Measurements from ENCODE around the gene VPS45. TPM values are rescaled to one million over a fixed set of nuclear protein-coding genes. Genes with fewer than 3 reads are reported as not detected.

The VPS45 gene
- total RNA-seq, 1 experiment from 2014 or later, result 30.3 TPM

DNA sequence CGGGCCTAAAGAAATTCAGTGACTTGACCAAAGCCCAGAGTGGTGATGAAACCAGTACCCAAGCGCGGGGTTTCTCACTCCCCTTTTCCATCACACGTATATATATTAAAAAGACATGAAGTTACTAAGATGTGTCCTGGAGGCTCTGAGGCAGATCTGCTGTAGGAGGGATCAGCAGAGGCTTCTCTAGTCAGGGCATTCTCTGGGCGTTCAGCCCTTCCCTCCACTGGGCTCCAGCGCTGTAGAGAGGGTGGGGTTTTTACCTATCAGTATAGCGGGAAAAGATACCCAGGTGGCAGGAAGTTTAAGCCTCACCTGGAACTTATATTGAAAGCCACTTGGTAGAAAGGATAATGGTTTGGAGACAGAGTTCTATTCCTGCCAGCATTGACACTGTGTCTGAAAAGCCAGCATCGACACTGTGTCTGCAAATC is 81.3 kb downstream of the VPS45 start:
- Histone ChIP-seq H3K36me3 (ENCODE audit: low read depth) (no peaks in the 10 kb centered on the region), H3K27me3 (ENCODE audit: insufficient read depth, low read depth) (no peaks in the 10 kb centered on the region), H3F3A (ENCODE audit: insufficient read depth, low read depth) (peaks cover 3% of the 10 kb centered on the region; the same call in 1 of the 2 replicates), H3K9me3 (ENCODE audit: insufficient read depth, low read depth) (no peaks in the 10 kb centered on the region), H4K20me1 (ENCODE audit: insufficient read depth) (no peaks in the 10 kb centered on the region), H3K79me2 (ENCODE audit: low read depth) (no peaks in the 10 kb centered on the region), H3K4me3 (no peak overlapping the region), H2AFZ (no peak overlapping the region), H3K27ac (no peak overlapping the region), H3K4me2 (no peak overlapping the region), H3K4me1 (replicated peaks; ENCODE audit: insufficient read depth) (no peaks in the 10 kb centered on the region), H3K9me2 (ENCODE audit: insufficient read depth) (no peaks in the 10 kb centered on the region)
- no peak for TF ChIP-seq EZH2 (IDR thresholded peaks at IDR 0.05; ENCODE audit: low read depth)
- TF ChIP-seq, protein P1, sequence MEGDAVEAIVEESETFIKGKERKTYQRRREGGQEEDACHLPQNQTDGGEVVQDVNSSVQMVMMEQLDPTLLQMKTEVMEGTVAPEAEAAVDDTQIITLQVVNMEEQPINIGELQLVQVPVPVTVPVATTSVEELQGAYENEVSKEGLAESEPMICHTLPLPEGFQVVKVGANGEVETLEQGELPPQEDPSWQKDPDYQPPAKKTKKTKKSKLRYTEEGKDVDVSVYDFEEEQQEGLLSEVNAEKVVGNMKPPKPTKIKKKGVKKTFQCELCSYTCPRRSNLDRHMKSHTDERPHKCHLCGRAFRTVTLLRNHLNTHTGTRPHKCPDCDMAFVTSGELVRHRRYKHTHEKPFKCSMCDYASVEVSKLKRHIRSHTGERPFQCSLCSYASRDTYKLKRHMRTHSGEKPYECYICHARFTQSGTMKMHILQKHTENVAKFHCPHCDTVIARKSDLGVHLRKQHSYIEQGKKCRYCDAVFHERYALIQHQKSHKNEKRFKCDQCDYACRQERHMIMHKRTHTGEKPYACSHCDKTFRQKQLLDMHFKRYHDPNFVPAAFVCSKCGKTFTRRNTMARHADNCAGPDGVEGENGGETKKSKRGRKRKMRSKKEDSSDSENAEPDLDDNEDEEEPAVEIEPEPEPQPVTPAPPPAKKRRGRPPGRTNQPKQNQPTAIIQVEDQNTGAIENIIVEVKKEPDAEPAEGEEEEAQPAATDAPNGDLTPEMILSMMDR (conservative IDR thresholded peaks at IDR 0.05), result no peak
- BruUV-seq (replicated peaks), result no TSS peak
- intact Hi-C loops (cut with micrococcal nuclease; ENCODE audit: unreplicated experiment), result no loop called here
- CTCF ChIA-PET, result no interaction called here
- no peak for DNase-seq
- POLR2A ChIA-PET (ENCODE audit: unreplicated experiment), result interaction anchor here (0.5 kb wide), 1 partner anchor 85 kb away, joined by 5 read pairs; no protein-coding TSS in a partner anchor

DNA sequence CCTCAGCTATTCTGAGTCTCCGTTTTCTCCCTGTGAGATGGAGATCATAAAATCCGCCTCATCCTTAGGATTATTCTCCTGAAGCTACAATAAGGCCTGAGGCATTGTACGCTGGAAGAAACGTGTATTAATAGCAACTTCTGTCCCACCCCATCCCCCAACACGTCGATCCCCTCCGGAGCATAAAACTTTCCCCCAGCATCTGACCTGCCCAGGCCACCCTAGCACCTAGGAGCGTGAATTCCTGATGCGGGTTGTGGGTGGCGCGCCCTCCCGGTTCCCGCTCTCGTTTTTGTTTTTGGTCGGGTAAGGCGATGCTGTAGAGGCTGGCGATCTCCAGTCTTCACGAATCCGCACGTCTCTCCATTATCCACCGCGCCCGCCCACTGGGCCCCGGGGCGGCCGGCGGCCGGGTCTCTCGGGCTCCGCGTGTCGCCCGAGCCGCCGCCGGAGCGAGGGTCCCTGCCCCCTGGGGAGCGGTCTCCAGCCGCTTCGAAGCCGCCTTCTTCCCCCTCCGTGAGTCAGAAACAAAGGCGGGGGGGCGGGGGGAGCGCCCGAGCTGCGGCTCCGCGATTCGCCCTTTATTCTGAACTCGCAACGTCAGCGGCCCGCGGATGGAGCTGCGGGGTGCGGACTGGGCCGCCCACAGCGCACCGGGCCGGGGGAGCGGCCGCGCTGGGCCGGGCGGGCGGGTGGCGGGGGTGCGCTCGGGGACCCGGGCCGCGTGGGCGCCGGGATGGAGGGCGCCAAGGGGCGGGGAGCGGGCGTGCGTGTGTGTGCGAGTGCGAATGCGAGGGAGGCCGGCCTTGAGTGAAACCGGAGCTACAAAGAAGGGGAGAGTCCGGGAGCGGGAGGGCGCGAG is 81.9 kb downstream of the VPS45 start, which contains the start of gene PLEKHO1:
PLEKHO1 (plus strand) TSS at position 646 of the 862 bp plus-strand sequence. CDS start 342 bp downstream, outside the sequence.
- BruUV-seq (replicated peaks), result no TSS peak
- H3K4me2 ChIP-seq, result peak within 1 kb of the TSS; percentile 62
- ChIA-PET CTCF (interaction anchor here (0.6 kb wide), 1 partner anchor 38 kb away, joined by 3 read pairs; no protein-coding TSS in a partner anchor), POLR2A (ENCODE audit: unreplicated experiment) (interaction anchor here (0.6 to 0.7 kb wide), 2 partner anchors 52 to 261 kb away, joined by 3 read pairs; no protein-coding TSS in a partner anchor)
- peaks cover 3% of the 10 kb centered on the region; the same call in 1 of the 2 replicates for H3F3A ChIP-seq (ENCODE audit: insufficient read depth, low read depth)
- no peaks in the 10 kb centered on the region for H3K9me2 ChIP-seq (ENCODE audit: insufficient read depth)
- no peak within 1 kb of the TSS; the same call in 1 of the 2 replicates for H3K4me3 ChIP-seq
- DNase-seq, result peak in 1 of 2 experiments; percentile 45
- no peaks in the 10 kb centered on the region for H3K27me3 ChIP-seq (ENCODE audit: insufficient read depth, low read depth)
- no peak within 1 kb of the TSS for H2AFZ ChIP-seq
- H3K4me1 ChIP-seq (replicated peaks; ENCODE audit: insufficient read depth), result no peaks in the 10 kb centered on the region
- H3K9me3 ChIP-seq (ENCODE audit: insufficient read depth, low read depth), result no peaks in the 10 kb centered on the region
- H3K36me3 ChIP-seq (ENCODE audit: low read depth), result no peaks in the 10 kb centered on the region
- H4K20me1 ChIP-seq (ENCODE audit: insufficient read depth), result no peaks in the 10 kb centered on the region
- TF ChIP-seq EZH2 (IDR thresholded peaks at IDR 0.05; ENCODE audit: low read depth), result no peak
- TF ChIP-seq, protein P1 (conservative IDR thresholded peaks at IDR 0.05), result no peak
- H3K27ac ChIP-seq, result no peak within 1 kb of the TSS
- no peaks in the 10 kb centered on the region for H3K79me2 ChIP-seq (ENCODE audit: low read depth)
- intact Hi-C loops (cut with micrococcal nuclease; ENCODE audit: unreplicated experiment), result no loop called here

DNA sequence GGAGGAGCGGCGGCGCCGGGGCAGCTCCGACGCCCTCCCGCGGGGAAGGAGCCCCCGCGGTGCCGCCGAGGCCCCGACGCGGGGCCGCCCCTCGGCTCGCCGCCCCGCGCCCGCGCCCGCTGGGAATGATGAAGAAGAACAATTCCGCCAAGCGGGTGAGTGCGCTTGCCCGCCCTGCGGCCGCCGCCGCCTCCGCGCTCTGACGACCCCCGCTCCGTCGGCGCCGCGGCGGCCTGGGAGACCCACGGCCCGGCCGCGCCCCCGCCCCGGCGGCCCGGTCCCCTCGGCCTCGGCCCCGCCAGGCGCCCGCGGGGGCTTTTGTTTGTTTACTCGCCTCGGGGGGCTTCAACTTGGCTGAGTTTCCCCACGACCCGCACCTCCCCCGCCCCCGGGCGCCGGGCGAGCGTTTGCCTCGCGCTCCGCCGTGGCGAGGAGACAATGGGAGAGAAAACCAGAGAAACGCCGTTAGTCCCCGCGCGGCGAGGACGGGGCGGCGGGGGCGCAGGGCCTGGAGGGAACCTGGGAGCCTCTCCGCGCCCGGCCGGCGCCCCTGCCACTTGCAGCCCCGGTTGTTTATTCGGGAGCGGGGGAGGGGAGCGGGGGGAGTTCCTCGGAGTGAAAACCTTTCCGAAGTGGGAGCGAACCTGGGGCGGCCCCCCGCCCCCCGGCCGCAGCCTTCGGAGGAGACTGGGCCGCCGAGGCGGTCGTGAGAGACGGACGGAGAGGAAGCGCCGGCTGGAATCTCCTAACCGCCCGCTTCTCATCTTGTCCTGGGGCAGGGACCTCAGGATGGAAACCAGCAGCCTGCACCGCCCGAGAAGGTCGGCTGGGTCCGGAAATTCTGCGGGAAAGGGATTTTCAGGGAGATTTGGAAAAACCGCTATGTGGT is 82.8 kb downstream of the VPS45 start:
- Histone ChIP-seq H3K4me1 (replicated peaks; ENCODE audit: insufficient read depth) (no peaks in the 10 kb centered on the region), H2AFZ (no peak overlapping the region), H4K20me1 (ENCODE audit: insufficient read depth) (no peaks in the 10 kb centered on the region), H3K9me3 (ENCODE audit: insufficient read depth, low read depth) (no peaks in the 10 kb centered on the region), H3K36me3 (ENCODE audit: low read depth) (no peaks in the 10 kb centered on the region), H3F3A (ENCODE audit: insufficient read depth, low read depth) (peaks cover 2% of the 10 kb centered on the region; the same call in 1 of the 2 replicates), H3K4me2 (peak overlapping the region; percentile 62), H3K27ac (no peak overlapping the region), H3K4me3 (no peak overlapping the region; the same call in 1 of the 2 replicates), H3K79me2 (ENCODE audit: low read depth) (no peaks in the 10 kb centered on the region), H3K27me3 (ENCODE audit: insufficient read depth, low read depth) (no peaks in the 10 kb centered on the region), H3K9me2 (ENCODE audit: insufficient read depth) (no peaks in the 10 kb centered on the region)
- TSS peak; percentile 29 for BruUV-seq (replicated peaks)
- ChIA-PET POLR2A (ENCODE audit: unreplicated experiment) (interaction anchor here (0.6 to 0.7 kb wide), 2 partner anchors 51 to 262 kb away, joined by 3 read pairs; no protein-coding TSS in a partner anchor), CTCF (interaction anchor here (0.6 kb wide), 1 partner anchor 37 kb away, joined by 3 read pairs; no protein-coding TSS in a partner anchor)
- no peak for TF ChIP-seq EZH2 (IDR thresholded peaks at IDR 0.05; ENCODE audit: low read depth)
- TF ChIP-seq, protein P1 (conservative IDR thresholded peaks at IDR 0.05), result no peak
- intact Hi-C loops (cut with micrococcal nuclease; ENCODE audit: unreplicated experiment), result no loop called here
- no peak for DNase-seq

All from PC-9 (cell line).